Measurements from ENCODE around the gene CREBBP.

CREBBP gene

DNA sequence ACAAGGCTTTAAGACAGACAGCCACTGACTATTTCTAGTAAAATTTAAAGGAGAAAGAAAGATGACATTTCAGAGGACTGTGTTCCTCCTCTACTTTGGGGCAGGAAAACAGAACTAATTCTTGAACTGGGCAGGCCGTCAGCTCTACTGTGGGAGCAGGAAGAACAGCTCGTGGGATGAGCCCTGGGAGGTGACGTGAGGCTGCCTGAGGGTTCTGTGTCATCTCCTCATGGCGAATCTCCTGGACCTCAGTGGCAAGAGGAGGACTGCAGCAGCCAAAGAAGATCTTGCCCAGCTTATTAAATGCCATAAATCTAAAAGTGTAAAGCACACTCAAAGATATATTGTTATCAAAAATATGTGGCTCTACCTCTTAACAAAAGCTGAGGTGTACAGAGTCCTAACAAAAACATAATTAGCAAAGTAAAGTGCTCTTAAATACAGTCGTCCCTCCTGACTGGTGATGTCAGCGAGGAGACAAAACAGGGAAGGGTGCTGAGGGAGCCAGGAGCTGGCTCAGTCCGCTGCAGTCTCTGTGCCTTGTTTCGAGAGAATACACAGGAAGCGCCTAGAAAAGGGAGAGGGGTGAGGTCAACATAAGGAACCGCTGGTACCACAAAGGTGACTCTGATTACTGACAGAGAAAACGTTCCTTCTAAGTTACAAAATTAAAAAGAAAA is 58.0 kb downstream of the CREBBP start:
- DNase-seq: no peak

DNA sequence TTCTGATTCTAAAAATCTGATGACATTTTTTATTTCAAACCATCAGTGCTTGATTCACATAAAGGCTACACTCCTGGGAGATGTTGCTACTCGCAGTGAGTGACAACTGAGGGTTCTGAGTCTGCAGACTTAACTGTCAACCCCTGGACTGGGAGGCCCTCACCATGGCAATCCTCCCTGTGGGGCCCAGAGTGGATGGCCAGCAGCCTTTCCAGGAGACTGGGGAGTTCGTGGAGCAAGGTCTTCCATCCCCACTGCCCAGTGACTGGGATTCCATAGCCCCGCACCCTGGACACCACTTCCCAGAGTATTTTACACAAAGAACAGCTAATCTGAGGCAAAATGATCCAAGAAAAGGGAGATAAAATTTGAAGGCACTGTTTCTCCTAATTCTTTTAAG is 59.3 kb downstream of the CREBBP start:
- no peak for DNase-seq

DNA sequence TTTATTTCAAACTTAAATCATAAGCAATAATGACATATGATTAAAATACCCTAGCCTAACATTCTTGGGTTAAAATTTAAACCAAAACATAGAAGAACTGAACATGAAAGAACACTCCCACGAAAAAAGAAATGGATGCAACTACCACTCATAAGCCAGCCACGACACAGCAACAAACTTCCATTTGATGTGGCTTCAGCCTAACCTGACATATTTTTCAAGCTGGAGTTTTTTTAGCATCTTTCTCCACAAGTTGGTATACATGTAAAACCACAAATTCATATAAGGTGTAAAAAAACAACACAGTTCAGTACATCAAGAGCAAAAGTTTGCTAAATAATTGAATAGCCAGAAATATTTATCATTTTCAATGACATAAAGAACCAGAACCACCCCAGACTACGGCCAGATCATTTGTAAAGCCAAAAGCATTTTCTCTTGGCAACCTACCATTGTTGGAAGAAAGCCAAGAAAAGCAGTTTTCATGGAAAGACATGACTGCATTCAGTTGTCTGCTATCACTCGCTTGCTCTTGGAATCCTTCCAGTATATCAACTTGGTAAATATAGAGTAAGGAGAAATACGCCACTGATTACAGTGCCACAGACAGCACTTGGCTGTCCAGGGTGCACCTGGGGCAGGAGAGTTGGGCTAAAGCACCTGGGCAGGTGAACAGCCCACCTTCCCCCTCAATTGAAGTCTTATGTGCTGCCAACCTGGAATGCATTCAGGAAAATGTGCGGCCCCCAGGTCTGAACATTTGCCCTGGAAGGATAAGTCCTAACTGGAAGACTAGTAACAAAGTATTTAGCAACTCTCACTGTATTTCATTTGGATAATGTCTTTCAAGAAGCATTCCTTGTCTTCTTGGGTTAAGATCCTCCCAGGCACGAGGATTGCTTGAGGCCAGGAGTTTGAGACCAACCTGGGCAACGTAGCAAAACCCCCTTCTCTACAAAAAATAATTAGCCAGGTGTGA is 60.5 kb downstream of the CREBBP start:
- DNase-seq: peak; percentile 43

DNA sequence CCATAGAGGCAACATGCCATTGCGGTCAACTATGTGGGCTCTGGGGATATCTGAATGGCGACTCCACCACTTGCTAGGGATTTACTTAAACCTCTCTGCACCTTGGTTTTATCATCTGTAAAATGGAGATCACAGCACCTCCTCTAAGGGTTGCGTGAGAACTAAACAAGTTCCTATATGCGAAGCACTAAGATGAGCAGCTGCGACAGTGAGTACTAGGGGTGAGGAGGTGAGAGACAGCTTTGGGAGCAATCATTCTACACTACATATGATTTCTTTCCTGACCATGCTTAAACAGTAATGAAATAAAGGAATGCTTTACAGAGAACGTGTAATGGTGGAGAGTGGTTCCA is 61.4 kb downstream of the CREBBP start:
- no peak for DNase-seq

DNA sequence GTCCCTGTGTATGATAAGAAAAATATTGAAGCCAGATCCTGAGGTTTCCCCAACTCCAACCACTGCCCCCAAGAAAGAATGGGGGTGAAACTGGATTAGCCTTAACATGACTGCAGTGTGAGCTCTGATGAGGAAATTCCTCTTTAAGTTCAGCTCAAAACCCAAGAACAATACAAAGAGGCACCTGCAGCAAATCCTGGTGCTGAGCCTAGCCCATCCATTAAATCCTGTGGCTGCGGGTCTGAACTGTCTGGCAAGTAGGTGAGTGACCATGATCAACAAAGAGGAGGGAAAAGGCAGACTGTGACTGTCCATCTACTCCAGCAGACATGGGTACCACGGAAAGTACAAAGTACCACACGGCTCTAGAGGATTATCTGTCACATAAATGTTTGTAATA is 64.2 kb downstream of the CREBBP start:
- DNase-seq: no peak

DNA sequence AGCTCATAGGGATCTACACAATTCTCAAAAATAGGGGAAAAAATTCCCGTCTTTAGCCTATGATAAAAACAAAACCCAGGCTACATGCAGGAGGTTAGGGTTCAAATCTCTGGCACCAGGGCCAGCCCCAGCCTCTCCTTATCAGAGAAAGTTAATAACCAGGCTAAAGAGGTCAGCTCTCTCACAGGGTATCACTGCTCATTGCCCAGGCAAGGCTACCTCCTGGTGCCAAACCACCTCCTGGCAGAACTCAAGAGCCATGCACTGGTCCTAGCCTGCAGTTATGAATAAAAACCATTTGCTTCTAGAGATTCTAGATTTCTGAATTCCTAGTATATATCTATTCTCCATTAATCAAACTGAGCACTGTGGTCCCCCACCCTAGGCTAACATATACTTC is 65.8 kb downstream of the CREBBP start:
- DNase-seq: no peak

DNA sequence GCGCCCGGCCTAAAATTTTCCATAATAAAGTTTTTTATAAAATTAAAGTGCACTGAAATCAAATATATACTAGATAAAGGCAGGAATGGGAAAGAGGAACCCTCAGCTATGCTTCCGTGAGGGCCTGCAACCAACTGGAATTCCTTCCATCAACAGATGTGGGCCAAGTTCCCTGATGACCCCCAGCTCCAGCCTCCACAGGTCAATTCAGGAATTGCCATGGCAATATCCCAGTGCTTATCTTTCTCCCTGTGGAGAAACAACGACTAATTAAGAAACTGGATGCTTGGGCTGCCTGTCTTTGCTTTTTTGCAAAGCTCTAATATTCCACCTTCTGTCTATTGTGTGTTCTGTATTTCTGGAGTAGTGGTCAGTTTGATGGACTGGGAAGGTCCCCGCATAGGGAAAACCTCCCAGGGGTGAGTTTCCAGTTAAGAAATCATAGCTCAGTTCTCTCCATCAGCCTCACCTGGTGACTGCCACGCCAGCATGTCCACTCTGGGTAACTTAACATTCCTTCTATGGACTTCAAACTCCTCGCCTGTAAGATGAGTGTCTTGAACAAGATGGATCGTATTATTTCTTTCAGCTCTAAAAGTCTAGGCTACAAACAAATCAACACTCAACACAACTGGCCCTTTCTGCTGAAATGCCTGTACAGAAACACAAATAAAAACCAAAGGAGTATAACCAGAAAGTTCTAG is 67.9 kb downstream of the CREBBP start:
- DNase-seq: no peak

DNA sequence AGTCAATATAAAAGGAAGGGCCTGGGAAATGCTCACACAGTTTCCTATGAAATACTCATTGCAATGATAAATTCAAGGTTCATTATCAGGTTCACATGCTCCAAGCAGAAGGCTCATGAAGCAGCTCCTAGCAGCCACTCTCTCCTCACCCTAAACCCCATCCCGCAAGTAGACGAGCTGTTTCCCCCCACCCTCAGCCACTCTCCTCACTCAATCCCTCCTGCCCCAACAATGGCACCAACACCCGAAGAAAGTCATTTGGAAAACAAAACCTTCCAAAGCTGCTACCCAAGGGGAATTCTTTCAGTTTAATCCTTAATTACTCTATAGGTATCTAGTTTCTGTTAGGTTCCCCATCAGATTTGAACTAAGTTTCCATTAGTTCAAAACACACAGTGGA is 69.7 kb downstream of the CREBBP start:
- no peak for DNase-seq

DNA sequence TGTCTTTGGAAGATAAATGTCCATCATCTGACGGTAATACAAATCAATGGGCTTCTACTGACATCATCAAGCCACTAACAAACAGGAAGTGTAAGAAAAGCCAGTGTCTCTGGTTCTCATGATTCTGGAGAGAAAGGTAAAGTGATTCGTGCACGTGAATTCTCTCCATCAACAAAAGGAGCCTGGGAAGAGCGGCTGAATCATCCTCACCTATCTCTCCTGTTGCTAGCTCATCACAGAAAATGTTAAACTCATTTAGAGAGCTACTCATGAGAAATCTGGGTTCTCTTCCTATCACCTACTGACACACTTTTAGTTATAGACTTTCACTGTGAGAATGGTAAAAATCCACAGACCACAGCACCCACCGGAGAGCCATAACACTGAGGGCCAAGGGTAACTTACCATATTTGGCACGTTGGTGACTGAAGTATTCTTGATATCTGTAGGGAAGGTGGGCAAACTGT is 70.3 kb downstream of the CREBBP start:
- no peak for DNase-seq

DNA sequence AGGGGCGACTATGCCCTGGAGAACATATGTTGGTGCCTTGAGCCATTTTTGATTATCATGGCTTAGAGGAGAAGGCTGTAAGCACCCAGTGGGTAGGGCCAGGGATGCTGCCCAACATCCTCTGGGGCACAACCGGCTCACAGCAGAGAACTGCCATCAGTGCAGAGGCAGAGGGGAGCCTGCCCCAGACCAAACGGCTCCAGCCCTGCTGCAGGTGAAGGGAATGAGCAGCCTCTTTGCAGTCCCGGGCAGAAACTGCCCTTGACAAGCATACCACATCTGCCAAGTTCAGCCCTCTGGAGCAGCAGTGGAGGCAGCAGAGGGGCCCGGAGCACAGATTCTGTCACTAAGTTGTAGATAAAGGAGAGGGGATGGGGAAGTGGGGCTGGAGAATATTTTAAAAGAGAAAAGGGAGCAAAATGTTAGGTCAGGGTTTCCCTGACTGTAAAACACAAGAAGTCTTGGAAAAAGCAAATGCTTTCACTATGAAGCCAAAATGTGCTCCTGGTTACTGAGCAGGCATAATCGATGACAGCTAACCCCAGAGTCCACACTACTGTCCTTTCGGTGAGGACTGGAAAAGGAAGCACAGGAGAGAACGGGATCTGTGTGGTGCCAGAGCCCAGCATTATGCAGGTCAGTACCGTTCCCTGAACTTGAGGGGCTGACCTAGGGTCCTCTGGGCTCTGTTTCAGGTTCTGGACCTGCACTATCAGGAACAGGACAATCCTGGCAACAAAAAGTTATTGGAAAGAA is 72.0 kb downstream of the CREBBP start:
- DNase-seq: no peak

DNA sequence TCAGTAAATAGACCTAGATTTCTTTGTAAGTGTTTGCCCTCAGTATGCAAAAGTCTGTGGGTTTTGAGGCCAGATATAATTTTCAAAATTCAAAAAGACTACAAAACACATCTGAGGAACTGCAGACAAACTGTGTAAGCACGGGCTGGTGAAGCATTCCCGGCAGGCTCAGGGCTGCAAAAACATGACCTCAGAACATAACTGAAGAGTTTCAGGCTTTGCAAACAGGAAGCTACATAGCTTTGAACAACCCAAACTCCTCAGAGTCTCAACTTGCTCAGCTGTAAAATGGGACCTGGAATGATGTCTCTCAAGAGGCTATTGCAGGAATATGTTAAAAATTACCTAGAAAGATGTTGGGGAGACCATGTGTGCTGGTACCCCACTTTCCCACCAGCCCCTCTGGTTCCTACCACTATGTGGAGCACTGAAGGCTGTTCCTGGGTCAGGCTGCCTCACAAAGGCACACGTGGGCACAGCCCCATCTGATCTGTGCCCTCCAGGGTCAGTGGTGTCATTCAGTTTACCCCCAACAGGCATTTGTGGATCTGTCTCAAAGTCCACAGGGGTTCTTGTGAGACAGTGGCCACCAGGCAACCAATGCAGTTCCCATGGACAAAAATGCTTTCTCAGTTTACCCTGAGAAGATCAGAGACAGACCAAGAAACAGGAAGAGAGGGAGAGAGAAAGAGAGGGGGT is 72.9 kb downstream of the CREBBP start:
- no peak for DNase-seq

DNA sequence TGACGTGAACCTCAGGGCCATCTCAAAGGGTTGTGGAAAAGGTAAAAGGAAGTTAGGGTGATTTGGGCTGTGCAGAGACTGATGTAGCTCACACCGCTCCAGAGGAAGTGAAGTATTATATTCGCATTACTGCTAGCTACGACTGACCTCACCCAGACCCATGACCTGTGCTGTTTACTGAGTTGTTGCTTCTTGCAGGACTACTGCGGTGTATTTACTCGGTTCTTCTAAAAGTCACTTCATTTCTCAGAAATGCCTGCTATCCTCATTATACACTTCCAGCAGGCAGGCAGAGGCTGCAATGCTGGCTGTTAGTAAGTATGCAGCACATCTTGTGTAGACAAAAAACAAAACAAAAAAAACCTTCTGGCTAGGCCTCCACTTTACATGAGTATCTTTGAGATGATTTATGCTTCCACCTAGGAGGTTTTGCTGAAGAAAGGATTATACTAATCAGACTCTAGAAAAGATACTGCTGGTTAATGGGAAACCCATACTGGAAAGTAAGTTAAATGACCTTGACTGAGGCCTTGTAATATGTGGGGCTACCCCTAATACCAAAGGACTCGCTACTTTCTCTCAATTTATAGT is 76.0 kb downstream of the CREBBP start:
- DNase-seq: no peak

DNA sequence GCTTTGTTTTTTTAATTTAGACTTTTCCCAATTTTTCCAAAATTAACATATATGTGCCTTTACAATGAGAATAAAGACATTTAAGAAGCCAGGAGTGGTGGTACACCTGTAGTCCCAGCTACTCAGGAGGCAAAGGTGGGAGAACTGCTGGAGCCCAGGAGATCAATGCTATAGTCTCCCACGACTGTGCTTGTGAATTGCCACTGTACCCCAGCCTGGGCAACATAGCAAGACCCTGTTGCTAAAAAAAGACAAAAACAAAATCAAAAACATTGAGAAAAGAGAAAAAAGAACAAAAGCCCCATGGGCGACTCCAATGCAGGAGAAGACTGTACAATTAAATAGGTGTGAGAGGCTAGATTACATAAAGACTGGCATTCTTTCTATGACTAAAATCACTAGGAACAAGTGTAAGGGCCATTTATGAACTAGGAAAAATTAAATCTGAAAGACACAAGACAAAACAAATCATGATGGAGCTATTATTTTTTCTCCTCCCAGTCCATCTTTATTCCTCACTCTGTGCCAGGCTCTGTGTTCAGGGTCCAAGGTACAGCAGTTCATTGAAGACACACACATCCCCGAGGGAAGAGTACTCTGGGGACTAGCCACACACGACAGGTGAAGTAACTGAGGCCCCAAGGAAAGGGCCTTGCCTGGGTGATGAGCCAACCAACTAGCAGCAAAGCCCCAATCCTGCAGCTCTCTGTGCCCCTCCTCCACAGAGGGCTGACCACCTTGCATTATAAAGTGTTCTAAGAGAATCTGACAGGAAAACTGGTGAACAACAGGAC is 79.8 kb downstream of the CREBBP start:
- no peak for DNase-seq

DNA sequence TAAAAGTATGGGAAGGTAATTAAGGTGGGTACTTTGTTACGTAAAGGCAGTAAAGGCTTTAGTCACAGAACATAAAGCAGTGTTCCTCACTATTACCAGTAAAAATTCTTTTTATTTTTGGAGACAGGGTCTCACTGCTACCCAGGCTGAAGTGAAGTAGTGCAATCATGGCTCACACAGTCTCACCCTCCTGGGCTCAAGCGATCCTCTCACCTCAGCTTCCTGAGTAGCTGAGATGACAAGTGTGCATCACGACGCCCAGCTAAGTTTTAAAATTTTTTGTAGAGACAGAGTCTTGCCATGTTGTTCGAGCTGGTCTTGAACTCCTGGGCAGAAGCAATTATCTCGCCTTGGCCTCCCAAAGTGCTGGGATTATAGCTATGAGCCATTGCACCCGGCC is 80.5 kb downstream of the CREBBP start:
- DNase-seq: no peak

DNA sequence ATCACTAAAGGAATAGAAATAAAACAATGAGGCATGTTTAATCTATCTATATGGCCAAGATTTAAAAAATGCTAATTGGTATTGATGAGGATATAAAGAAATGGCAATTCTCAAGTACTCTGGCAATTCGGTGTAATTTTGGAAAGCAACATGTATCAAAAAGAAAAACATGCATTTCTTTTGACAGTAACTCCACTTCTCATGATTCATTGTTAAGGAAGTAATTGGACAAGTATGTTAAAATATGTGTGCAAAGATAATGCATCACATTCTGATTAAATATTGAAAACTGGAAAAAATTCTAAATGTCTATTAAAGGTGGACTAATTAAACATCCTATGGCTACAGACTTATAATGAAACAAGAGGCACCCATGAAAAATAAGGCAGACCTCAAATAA is 81.2 kb downstream of the CREBBP start:
- no peak for DNase-seq

DNA sequence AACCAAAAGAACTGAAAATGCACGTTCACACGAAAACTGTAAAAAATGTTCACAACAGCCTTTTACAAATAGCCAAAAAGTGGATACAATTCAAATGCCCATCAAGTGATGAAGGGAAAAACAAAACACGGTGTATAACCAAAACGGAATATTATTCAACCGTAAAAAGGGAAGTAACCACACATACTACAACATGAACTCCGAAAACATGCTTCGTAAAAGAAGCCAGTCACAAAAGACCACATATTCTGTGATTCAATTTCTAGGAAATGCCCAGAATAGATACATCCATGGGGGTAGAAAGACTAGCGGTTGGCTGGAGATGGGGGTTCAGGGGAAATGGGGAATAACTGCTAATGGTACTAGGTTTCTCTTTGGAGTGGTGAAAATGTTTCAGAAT is 81.7 kb downstream of the CREBBP start:
- DNase-seq: no peak

DNA sequence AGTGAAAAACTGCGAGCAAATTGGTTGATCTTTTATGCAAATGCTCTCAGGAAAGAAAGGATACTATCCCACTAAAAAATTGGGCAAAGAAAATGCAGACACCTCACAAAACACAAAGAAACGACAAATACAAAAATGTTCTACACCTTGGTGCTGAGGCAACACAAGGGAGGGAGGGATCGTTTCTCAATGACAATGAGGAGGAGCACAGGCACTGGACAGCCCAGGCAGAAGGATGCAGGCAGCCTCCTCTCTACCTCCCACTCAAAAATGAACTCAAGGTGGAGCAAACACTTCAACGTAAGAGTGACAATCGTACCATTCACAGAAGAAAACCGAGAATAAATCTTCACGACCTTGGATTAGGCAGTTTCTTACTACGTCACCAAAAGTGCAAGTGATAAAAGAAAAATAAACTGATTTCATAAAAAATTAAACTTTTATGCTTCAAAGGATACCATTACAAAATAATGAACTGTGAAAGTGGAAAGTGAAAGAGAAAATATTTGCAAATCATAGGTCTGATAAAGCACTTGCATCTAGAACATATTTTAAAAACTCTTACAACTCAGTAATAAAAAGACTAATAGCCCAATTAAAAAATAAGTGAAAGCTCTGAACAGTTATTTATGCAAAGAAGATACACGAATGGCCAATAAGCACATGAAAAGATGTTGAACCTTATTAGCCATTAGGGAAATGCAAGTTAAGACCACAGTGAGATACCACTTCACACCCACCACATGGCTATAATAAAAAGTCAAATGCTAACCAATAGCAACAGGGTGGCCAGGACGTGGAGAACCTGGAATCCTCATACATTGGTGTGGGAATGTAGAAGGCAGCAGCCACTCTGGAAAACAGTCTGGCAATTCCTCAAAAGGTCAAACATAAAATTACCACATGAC is 82.4 kb downstream of the CREBBP start:
- DNase-seq: no peak

DNA sequence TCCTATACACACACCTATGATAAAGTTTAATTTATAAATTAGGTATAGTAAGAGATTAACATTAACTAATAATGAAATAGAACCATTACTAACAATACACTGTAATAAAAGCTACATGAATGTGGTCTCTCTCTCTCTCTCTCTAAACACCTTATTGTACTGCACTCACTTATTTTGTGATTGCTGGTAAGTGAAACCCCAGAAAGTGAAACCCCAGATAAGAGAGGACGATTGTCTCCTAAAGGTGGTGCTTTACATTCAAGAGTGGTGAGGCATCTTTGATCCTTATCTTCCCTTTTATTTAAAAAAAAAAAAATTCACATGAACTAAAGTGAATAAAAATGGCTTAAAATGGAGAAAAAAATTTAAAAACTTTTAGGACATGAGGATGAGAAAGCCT is 83.0 kb downstream of the CREBBP start:
- no peak for DNase-seq

DNA sequence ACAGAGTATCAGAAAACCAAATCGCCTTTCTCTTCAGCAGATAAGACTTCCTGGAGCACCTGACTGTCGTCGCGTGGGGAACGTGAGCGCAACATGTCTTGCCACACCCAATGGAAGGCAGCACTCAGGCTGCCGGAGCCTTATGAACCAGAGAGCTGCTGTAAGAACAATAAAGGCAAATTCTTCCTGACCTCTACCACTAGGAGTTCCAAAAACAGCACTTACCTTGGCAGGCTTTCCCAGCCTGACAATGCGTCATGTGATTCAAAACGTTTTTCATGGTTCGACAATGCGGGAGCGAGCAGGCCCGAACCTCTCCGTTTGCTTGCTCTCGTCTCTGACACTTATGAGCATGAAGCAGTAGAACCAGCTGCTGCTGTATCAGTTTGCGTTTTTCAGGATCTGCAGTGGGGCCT is 87.3 kb downstream of the CREBBP start:
- DNase-seq: peak; percentile 31
